GM18951 (cell line): ENCODE data around the gene KRTAP10-9.
"Not testable (repeated sequence)": the region's sequence is repeated elsewhere in the genome, so short reads cannot be mapped to it uniquely, and the experiment has no call there.

Experiments
- POLR2A ChIP-seq: IDR thresholded peaks from 4 replicates; pipeline ENCODE4 v1.6.1; 2011; ENCODE audit warnings: mild to moderate bottlenecking; ENCODE audit not compliant: insufficient read length, insufficient read depth; ENCODE audit errors: extremely low read depth
- in situ Hi-C: fragments of 300-500 bp; cut with MboI; formaldehyde crosslinking; loops from one replicate; pipeline ENCODE4 v1.12.0; 2022; ENCODE audit warnings: low sequenced_read_pairs, mixed read lengths, inconsistent platforms; ENCODE audit not compliant: unreplicated experiment

KRTAP10-9 gene, protein sequence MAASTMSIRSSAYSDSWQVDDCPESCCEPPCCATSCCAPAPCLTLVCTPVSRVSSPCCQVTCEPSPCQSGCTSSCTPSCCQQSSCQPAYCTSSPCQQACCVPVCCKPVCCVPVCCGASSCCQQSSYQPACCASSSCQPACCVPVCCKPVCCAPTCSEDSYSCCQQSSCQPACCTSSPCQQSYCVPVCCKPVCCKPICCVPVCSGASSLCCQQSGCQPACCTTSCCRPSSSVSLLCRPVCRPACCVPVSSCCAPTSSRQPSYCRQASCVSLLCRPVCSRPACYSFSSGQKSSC

DNA sequence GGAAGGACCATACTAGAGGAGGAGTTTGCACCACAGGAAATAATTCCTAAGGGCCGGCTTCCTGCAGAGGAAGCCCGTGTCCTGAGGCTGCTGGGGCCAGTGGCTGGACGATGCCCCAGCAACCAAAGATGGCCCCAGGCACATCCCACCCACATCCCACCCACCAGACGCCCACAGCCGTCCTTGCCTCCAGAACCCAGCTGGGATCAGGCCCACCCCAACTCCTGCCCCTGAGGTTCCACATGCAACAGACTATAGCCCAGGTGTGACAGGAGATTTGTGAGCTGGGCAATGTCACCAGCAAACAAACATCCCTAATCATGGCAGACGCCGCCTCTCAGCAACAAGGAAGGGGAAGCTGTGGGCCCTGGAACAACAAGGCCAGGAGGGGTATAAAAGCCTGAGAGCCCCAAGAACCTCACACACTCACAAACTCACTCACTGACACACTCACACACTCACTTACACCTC, at the start of gene KRTAP10-9:
Gene KRTAP10-9 (plus strand): TSS at position 421 of the 471 bp plus-strand sequence. CDS start 79 bp downstream, outside the sequence.
- in situ Hi-C loops, result no loop called here
- TF ChIP-seq POLR2A, result no peak

DNA sequence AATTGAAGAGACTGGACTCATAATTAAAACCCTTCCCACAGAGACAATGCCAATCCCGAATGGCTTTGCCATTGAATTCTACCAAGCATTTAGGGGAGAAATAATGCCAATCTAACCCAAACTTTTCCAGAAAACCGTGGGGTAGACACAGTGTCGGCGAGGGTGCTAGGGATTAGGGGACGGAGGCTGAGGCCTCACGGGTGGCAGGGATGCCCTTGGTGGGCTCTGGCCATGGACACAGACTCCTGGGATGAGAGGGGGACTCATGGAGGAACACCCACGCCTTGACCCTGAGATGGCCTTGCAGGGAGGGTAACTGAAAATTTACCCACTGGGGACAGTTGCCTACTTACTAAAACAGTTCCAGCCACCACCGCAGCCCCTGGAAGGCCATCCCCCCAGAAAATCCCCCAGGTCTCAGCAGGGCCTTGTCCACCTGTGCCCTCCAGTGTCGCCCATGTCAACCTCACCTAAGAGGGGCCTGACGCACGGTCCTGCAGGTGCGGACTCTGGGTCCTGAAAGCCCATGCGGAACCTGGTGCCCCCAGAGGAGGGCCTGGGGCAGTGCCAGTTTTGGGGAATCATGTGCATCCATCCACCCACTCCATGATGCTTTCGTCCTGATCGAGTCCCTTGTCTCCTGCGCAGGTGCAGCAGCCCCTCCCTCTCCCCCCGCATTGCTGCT, 48.4 kb upstream of the KRTAP10-9 start:
- TF ChIP-seq POLR2A, result no peak
- in situ Hi-C loops, result no loop called here

DNA sequence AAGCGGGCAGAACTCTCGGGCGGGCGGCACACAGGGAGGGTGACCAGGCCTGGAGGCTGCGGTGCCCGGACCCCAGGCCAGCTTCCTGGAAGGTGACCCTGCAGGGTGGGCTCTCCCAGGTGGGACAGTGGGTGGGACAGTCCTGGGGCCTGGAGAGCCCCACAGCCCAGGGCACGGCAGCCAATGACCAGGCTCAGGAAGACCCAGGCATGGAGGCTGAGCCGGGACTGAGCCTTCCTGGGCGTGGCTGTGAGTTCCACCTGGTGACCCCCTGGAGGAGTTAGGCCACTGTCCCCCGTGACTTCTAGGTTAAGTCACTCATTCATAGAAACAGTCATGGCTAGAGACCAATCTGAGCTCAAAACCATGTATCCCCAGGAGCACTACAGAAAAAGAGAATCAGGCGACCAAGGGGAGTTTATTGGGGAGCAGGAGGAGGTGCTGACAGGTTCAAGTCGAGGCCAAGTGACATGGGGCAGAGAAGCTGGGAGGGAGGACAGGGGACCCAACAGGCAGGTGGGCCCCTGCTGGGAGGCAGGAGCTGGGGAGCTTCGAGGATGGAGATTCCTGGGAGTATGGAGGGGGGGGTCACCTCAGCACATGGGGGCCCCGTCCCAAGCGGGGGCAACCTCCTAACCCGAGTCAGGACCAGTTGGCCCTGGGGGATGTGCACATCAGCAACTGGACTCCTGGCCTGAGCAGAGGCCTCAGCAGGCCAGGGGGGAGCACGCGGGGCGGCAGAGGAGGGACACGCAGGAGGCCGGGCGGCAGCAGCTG, 47.6 kb upstream of the KRTAP10-9 start:
- in situ Hi-C loops, result no loop called here
- no peak for TF ChIP-seq POLR2A

DNA sequence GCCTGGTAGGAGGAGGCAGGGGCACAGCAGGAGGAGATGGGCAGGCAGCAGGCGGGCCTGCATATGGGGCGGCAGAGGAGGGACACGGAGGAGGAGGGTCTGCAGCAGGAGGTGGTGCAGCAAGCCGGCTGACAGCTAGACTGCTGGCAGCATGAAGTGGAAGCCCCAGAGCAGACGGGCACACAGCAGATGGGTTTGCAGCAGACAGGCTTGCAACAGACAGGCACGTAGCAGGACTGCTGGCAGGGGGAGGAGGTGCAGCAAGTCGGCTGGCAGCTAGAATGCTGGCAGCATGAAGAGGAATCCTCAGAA, 47.1 kb upstream of the KRTAP10-9 start:
- in situ Hi-C loops, result no loop called here
- TF ChIP-seq POLR2A, result no peak

DNA sequence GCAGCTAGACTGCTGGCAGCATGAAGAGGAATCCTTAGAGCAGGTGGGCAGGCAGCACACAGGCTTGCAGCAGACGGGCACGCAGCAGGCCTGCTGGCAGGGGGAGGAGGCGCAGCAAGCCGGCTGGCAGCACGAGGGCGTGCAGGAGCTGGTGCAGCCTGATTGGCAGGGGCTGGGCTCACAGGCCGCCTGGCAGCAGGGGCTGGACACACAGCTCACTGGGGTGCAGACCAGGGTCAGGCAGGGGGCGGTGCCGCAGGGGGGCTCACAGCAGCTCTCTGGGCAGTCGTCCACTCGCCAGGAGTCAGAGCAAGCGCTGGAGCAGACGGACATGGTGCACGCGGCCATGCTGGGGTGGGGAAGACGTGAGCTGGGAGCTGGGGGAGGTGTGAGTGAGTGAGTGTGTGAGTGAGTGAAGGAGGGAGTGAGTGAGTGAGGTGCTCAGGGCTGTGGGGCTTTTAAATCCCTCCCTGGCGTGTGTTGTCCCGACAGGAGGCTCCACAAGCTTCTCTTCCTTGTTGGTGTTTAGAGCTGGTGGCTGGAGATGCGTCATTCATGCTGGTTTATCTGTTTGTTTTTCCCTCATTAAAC, 46.6 kb upstream of the KRTAP10-9 start, which contains the start of gene KRTAP10-5:
Gene KRTAP10-5 (minus strand): TSS at position 374 of the 591 bp plus-strand sequence. CDS start 26 bp downstream, at position 348.
- in situ Hi-C loops, result not testable (repeated sequence)

GRCh38 chr21:44581158-44581557, 45.7 kb upstream of the KRTAP10-9 start:
- TF ChIP-seq POLR2A, result no peak
- in situ Hi-C loops, result no loop called here

GRCh38 chr21:44582055-44582454, 44.8 kb upstream of the KRTAP10-9 start:
- in situ Hi-C loops, result no loop called here

DNA sequence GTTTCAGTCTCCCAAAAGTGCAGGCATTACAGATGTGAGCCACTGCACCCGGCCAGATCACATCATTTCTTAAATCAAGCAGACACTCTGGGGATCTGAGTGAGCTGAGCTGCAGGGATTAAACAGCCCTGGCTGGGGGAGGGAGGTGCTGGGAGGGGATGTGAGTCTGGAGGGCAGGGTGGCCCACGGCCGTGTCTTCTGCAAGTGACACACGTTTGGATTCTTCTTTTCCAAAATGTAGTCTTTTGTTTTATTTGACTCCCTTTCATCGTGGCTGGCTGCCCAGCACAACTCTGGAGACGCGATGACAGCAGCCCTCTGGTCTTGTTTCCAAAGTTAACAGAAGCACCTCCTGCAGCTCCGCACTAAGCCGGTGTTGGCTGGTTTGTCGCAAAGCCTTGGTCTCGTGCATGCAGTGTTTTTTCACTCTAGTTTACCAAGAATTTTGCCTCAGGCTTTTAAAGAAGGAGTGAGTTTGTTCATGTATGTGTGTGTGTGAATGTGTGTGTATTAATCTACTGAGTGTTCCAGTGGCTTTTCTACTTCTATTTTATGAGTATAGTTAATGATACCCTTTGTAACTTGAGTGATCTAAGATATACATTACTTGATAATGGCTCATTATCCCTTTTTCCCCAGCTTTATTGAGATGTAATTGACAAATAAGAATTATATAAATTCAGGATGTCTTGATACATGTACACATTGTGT, 43.6 kb upstream of the KRTAP10-9 start:
- in situ Hi-C loops, result no loop called here
- TF ChIP-seq POLR2A, result no peak

More at GRCh38 chr21:44582055-44582454, 44.8 kb upstream of the KRTAP10-9 start:
- TF ChIP-seq POLR2A, result no peak

GRCh38 chr21:44583800-44584147, 43.1 kb upstream of the KRTAP10-9 start:
- in situ Hi-C loops, result no loop called here
- no peak for TF ChIP-seq POLR2A

- TF ChIP-seq POLR2A, result no peak
- in situ Hi-C loops, result no loop called here
Measured at GRCh38 chr21:44585892-44586291, 41.0 kb upstream of the KRTAP10-9 start.

DNA sequence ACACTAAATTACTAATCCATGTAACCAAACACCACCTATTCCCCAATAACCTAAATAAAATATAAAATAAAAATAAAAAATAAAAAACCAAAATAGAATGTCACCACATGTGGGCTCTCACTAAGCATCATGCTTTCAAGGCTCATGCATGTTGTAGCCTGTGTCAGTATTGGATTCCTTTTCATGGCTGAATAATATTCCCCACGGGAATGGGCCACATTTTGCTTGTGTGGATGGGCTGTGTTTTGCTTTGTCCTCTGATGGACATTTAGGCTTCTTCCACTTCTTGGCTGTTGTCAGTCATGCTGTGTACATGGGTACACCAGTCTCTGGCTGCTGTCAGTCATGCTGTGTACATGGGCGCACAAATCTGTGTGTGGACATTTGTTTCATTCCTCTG, 37.8 kb upstream of the KRTAP10-9 start:
- TF ChIP-seq POLR2A, result no peak
- in situ Hi-C loops, result no loop called here

GRCh38 chr21:44589586-44590305, 37.1 kb upstream of the KRTAP10-9 start:
- in situ Hi-C loops, result no loop called here
- TF ChIP-seq POLR2A, result no peak

- in situ Hi-C loops, result no loop called here
- TF ChIP-seq POLR2A, result no peak
Measured at GRCh38 chr21:44590311-44590721, 36.6 kb upstream of the KRTAP10-9 start.

DNA sequence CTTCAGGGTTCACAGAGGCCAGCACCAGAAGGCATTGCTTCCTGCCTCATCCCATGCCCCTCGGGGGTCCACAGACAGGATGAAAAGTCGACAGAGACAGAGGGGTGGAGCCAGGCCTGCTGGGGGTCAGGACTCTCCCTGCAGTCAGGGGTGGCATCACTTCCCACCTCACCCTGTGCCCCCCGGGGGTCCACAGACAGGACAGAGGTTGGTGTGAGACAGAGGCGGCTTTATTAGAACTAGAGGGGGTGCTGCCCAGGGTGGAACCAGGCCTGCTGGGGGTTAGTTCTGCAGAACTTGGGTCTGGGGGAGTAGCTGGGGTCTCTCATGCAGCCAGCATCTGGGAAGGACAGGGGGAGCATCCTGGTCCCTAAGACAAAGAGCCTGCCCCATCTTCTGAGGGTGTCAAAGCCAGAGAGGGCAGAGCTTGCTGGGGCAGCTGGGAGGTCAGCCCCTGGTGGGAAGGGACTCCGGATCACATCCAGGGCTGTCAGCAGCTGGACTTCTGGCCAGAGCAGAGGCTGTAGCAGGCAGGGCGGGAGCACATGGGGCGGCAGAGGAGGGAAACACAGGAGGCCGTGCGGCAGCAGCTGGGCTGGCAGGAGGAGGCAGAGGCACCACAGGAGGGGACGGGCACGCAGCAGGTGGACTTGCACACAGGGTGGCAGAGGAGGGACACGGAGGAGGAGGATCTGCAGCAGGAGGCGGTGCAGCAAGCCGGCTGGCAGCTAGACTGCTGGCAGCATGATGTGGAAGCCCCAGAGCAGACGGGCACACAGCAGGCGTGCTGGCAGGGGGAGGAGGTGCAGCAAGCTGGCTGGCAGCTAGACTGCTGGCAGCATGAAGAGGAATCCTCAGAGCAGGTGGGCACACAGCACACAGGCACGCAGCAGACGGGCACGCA, 35.7 kb upstream of the KRTAP10-9 start:
- in situ Hi-C loops, result not testable (repeated sequence)

DNA sequence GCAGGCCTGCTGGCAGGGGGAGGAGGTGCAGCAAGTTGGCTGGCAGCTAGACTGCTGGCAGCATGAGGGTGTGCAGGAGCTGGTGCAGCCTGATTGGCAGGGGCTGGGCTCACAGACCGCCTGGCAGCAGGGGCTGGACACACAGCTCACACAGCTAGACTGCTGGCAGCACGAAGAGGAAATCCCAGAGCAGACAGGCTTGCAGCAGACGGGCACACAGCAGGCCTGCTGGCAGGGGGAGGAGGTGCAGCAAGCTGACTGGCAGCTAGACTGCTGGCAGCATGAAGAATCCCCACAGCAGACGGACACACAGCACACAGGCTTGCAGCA, 35.1 kb upstream of the KRTAP10-9 start:
- in situ Hi-C loops, result not testable (repeated sequence)
